ENCODE results near the gene TC2N.

Gene TC2N

GRCh38 chr14:91869556-91869955 is 2.2 kb upstream of the TC2N start:
- H3K9ac ChIP-seq (ENCODE audit: insufficient read length): no peak overlapping the region
- DNase-seq (ENCODE audit: low read depth, low spot score): no peak

GRCh38 chr14:91866511-91867295 is 633 bp downstream of the TC2N start:
- no peak overlapping the region for H3K4me3 ChIP-seq
- TF ChIP-seq FOXP2 (optimal IDR thresholded peaks at IDR 0.05; ENCODE audit: control extremely low read depth, extremely low read length, insufficient read depth): no peak
- TF ChIP-seq POLR2AphosphoS5 (IDR thresholded peaks at IDR 0.05; ENCODE audit: borderline replicate concordance, low read depth, low read length): no peak
- TF ChIP-seq EZH2 (IDR thresholded peaks at IDR 0.05): no peak
- H3K36me3 ChIP-seq (ENCODE audit: insufficient read depth, low read length): no peaks in the 10 kb centered on the region
- no peak overlapping the region for H3K9ac ChIP-seq (ENCODE audit: insufficient read length)
- DNase-seq (ENCODE audit: low read depth, low spot score): no peak
- H3K9me3 ChIP-seq (ENCODE audit: low read depth, low read length): no peaks in the 10 kb centered on the region
- H3K27ac ChIP-seq: no peak overlapping the region

More at GRCh38 chr14:91869556-91869955, 2.2 kb upstream of the TC2N start:
- no peaks in the 10 kb centered on the region for H3K9me3 ChIP-seq (ENCODE audit: low read depth, low read length)
- TF ChIP-seq POLR2AphosphoS5 (IDR thresholded peaks at IDR 0.05; ENCODE audit: borderline replicate concordance, low read depth, low read length): no peak
- TF ChIP-seq FOXP2 (optimal IDR thresholded peaks at IDR 0.05; ENCODE audit: control extremely low read depth, extremely low read length, insufficient read depth): no peak
- TF ChIP-seq EZH2 (IDR thresholded peaks at IDR 0.05): no peak
- no peak overlapping the region for H3K4me3 ChIP-seq
- no peaks in the 10 kb centered on the region for H3K36me3 ChIP-seq (ENCODE audit: insufficient read depth, low read length)
- H3K27ac ChIP-seq: no peak overlapping the region

GRCh38 chr14:91866061-91866460 is 1.3 kb downstream of the TC2N start:
- Histone ChIP-seq H3K9ac (ENCODE audit: insufficient read length) (no peak overlapping the region), H3K9me3 (ENCODE audit: low read depth, low read length) (no peaks in the 10 kb centered on the region), H3K27ac (no peak overlapping the region), H3K36me3 (ENCODE audit: insufficient read depth, low read length) (no peaks in the 10 kb centered on the region), H3K4me3 (no peak overlapping the region)
- no peak for DNase-seq (ENCODE audit: low read depth, low spot score)
- TF ChIP-seq FOXP2 (optimal IDR thresholded peaks at IDR 0.05; ENCODE audit: control extremely low read depth, extremely low read length, insufficient read depth): no peak
- TF ChIP-seq POLR2AphosphoS5 (IDR thresholded peaks at IDR 0.05; ENCODE audit: borderline replicate concordance, low read depth, low read length): no peak
- no peak for TF ChIP-seq EZH2 (IDR thresholded peaks at IDR 0.05)

- no peaks in the 10 kb centered on the region for H3K9me3 ChIP-seq (ENCODE audit: low read depth, low read length)
- no peak overlapping the region for H3K4me3 ChIP-seq
- peak; percentile 18 for DNase-seq (ENCODE audit: low read depth, low spot score)
- TF ChIP-seq FOXP2 (optimal IDR thresholded peaks at IDR 0.05; ENCODE audit: control extremely low read depth, extremely low read length, insufficient read depth) (no peak), EZH2 (IDR thresholded peaks at IDR 0.05) (no peak), POLR2AphosphoS5 (IDR thresholded peaks at IDR 0.05; ENCODE audit: borderline replicate concordance, low read depth, low read length) (no peak)
- no peak overlapping the region for H3K27ac ChIP-seq
- no peaks in the 10 kb centered on the region for H3K36me3 ChIP-seq (ENCODE audit: insufficient read depth, low read length)
- H3K9ac ChIP-seq (ENCODE audit: insufficient read length): no peak overlapping the region
Measured at GRCh38 chr14:91862417-91862816, 4.9 kb downstream of the TC2N start.

GRCh38 chr14:91861091-91861490 is 6.2 kb downstream of the TC2N start:
- H3K4me3 ChIP-seq: no peak overlapping the region
- no peak overlapping the region for H3K9ac ChIP-seq (ENCODE audit: insufficient read length)
- H3K9me3 ChIP-seq (ENCODE audit: low read depth, low read length): no peaks in the 10 kb centered on the region
- no peak for DNase-seq (ENCODE audit: low read depth, low spot score)
- no peaks in the 10 kb centered on the region for H3K36me3 ChIP-seq (ENCODE audit: insufficient read depth, low read length)
- TF ChIP-seq POLR2AphosphoS5 (IDR thresholded peaks at IDR 0.05; ENCODE audit: borderline replicate concordance, low read depth, low read length): no peak
- no peak for TF ChIP-seq FOXP2 (optimal IDR thresholded peaks at IDR 0.05; ENCODE audit: control extremely low read depth, extremely low read length, insufficient read depth)
- TF ChIP-seq EZH2 (IDR thresholded peaks at IDR 0.05): no peak
- no peak overlapping the region for H3K27ac ChIP-seq

- TF ChIP-seq EZH2 (IDR thresholded peaks at IDR 0.05) (no peak), POLR2AphosphoS5 (IDR thresholded peaks at IDR 0.05; ENCODE audit: borderline replicate concordance, low read depth, low read length) (no peak), FOXP2 (optimal IDR thresholded peaks at IDR 0.05; ENCODE audit: control extremely low read depth, extremely low read length, insufficient read depth) (no peak)
- Histone ChIP-seq H3K27ac (no peak overlapping the region), H3K4me3 (no peak overlapping the region), H3K9ac (ENCODE audit: insufficient read length) (no peak overlapping the region), H3K9me3 (ENCODE audit: low read depth, low read length) (no peaks in the 10 kb centered on the region), H3K36me3 (ENCODE audit: insufficient read depth, low read length) (no peaks in the 10 kb centered on the region)
- no peak for DNase-seq (ENCODE audit: low read depth, low spot score)
Measured at GRCh38 chr14:91860238-91860637, 7.1 kb downstream of the TC2N start.

- H3K4me3 ChIP-seq: no peak overlapping the region
- no peak for DNase-seq (ENCODE audit: low read depth, low spot score)
Measured at GRCh38 chr14:91858536-91859275, 8.6 kb downstream of the TC2N start.

GRCh38 chr14:91857614-91858013 is 9.7 kb downstream of the TC2N start:
- Histone ChIP-seq H3K4me3 (no peak overlapping the region), H3K36me3 (ENCODE audit: insufficient read depth, low read length) (no peaks in the 10 kb centered on the region), H3K27ac (no peak overlapping the region), H3K9ac (ENCODE audit: insufficient read length) (no peak overlapping the region), H3K9me3 (ENCODE audit: low read depth, low read length) (no peaks in the 10 kb centered on the region)
- TF ChIP-seq POLR2AphosphoS5 (IDR thresholded peaks at IDR 0.05; ENCODE audit: borderline replicate concordance, low read depth, low read length) (no peak), FOXP2 (optimal IDR thresholded peaks at IDR 0.05; ENCODE audit: control extremely low read depth, extremely low read length, insufficient read depth) (no peak), EZH2 (IDR thresholded peaks at IDR 0.05) (no peak)
- DNase-seq (ENCODE audit: low read depth, low spot score): no peak

More at GRCh38 chr14:91858536-91859275, 8.6 kb downstream of the TC2N start:
- Histone ChIP-seq H3K36me3 (ENCODE audit: insufficient read depth, low read length) (no peaks in the 10 kb centered on the region), H3K9ac (ENCODE audit: insufficient read length) (no peak overlapping the region), H3K9me3 (ENCODE audit: low read depth, low read length) (no peaks in the 10 kb centered on the region), H3K27ac (no peak overlapping the region)
- TF ChIP-seq POLR2AphosphoS5 (IDR thresholded peaks at IDR 0.05; ENCODE audit: borderline replicate concordance, low read depth, low read length): no peak
- no peak for TF ChIP-seq FOXP2 (optimal IDR thresholded peaks at IDR 0.05; ENCODE audit: control extremely low read depth, extremely low read length, insufficient read depth)
- no peak for TF ChIP-seq EZH2 (IDR thresholded peaks at IDR 0.05)

Measured in SK-N-MC (cell line).